ENCODE measurements around the gene CUL3.

DNA sequence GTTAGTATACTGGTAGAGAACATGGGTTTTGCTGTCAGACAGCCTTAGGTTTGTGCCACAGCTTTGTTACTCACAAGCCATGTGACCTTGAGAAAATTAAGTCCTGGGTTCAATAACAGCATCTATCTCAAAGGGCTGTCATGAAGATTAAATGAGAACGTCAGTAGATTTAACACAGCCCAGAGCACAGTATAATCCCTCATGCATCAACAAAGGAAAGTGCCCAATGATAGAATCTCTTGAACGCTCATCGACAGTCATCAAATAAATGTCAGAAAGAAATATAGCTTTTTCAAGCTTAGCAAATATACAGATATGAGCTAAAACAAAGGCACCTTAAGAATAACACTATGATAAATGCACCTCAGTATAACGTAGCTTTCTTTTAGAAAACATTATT is 22.3 kb downstream of the CUL3 start:
- TF ChIP-seq, protein P1, sequence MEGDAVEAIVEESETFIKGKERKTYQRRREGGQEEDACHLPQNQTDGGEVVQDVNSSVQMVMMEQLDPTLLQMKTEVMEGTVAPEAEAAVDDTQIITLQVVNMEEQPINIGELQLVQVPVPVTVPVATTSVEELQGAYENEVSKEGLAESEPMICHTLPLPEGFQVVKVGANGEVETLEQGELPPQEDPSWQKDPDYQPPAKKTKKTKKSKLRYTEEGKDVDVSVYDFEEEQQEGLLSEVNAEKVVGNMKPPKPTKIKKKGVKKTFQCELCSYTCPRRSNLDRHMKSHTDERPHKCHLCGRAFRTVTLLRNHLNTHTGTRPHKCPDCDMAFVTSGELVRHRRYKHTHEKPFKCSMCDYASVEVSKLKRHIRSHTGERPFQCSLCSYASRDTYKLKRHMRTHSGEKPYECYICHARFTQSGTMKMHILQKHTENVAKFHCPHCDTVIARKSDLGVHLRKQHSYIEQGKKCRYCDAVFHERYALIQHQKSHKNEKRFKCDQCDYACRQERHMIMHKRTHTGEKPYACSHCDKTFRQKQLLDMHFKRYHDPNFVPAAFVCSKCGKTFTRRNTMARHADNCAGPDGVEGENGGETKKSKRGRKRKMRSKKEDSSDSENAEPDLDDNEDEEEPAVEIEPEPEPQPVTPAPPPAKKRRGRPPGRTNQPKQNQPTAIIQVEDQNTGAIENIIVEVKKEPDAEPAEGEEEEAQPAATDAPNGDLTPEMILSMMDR (IDR thresholded peaks at IDR 0.05 in 2 of 3, conservative IDR thresholded peaks at IDR 0.05 in 1 of 3; ENCODE audit: control insufficient read depth in 2 of 3, extremely low read depth in 1 of 3, insufficient read depth in 1 of 3, low read depth in 3 of 3, low read length in 3 of 3), result no peak
- no peak for TF ChIP-seq BRCA1 (IDR thresholded peaks at IDR 0.05; ENCODE audit: low read depth, low read length)
- TF ChIP-seq CHD1 (IDR thresholded peaks at IDR 0.05; ENCODE audit: low read depth, low read length), result no peak
- TF ChIP-seq, protein P2, sequence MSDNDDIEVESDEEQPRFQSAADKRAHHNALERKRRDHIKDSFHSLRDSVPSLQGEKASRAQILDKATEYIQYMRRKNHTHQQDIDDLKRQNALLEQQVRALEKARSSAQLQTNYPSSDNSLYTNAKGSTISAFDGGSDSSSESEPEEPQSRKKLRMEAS (IDR thresholded peaks at IDR 0.05; ENCODE audit: low read depth, low read length), result no peak

Data from GM12878 (cell line).